Suprapubic skin (tissue), 4 donors: Measurements from ENCODE around the gene TAF3. TPM values are rescaled to one million over a fixed set of nuclear protein-coding genes. Genes with fewer than 3 reads are reported as not detected.

Experiments
- DNase-seq, 2 donors: peaks; one replicate each; pipeline ENCODE4 v3.0.0-alpha.2; 2019; ENCODE audit warnings: low spot score in 2 of 2
- H3K27ac ChIP-seq: fragments of 200-600 bp; sonication (generic); one replicate; pipeline ENCODE4 v1.5.1; 2019
- H3K27me3 ChIP-seq: fragments of 200-600 bp; sonication (generic); one replicate; pipeline ENCODE4 v1.5.1; 2019
- H3K36me3 ChIP-seq: fragments of 200-600 bp; sonication (generic); one replicate; pipeline ENCODE4 v1.5.1; 2019
- H3K4me1 ChIP-seq: fragments of 200-600 bp; sonication (generic); one replicate; pipeline ENCODE4 v1.5.1; 2019
- H3K4me3 ChIP-seq: fragments of 200-600 bp; sonication (generic); one replicate; pipeline ENCODE4 v1.5.1; 2019; ENCODE audit warnings: mild to moderate bottlenecking
- H3K9me3 ChIP-seq: fragments of 200-600 bp; sonication (generic); one replicate; pipeline ENCODE4 v1.5.1; 2019
- CTCF ChIP-seq, 2 donors: fragments of 200-600 bp in 1 of 2; fragments of 450-650 bp in 1 of 2; sonication (generic) in 1 of 2; IDR thresholded peaks; one replicate each; pipeline ENCODE4 v1.5.1; 2016 to 2019; ENCODE audit warnings: antibody characterized with exemption in 2 of 2, mild to moderate bottlenecking in 1 of 2, moderate library complexity in 1 of 2
- EP300 ChIP-seq: sonication (generic); formaldehyde crosslinking; IDR thresholded peaks from one replicate; pipeline ENCODE4 v1.6.1; 2017; ENCODE audit warnings: antibody characterized with exemption
- POLR2A ChIP-seq, 2 donors: fragments of 450-650 bp; IDR thresholded peaks; one replicate each; pipeline ENCODE4 v1.6.1; 2017; ENCODE audit warnings: antibody characterized with exemption in 2 of 2, mild to moderate bottlenecking in 2 of 2, moderate library complexity in 2 of 2
- POLR2AphosphoS5 ChIP-seq, 3 donors: sonication (generic); formaldehyde crosslinking; IDR thresholded peaks; one replicate each; pipeline ENCODE4 v1.6.1; 2017; ENCODE audit warnings: antibody characterized with exemption in 3 of 3
- WGBS: methylation state at CpG from one replicate; pipeline ENCODE4 v1.1.5; 2018; 5-methylcytosine and 5-hydroxymethylcytosine counted together
- total RNA-seq, 4 donors: library from RNA; depleted of rRNA; stranded (reverse); fragments of >200 nt; gene quantifications; one replicate each; pipeline ENCODE4 v1.1.0, GENCODE V29; 2016

The TAF3 gene
- total RNA-seq, 4 donors from 2014 or later = 5.6 to 13.3 (median 10.3) TPM

GRCh38 chr10:7941576-7941975, 123.3 kb downstream of the TAF3 start:
- H3K4me1 ChIP-seq = no peaks in the 10 kb centered on the region
- H3K27me3 ChIP-seq = no peaks in the 10 kb centered on the region
- H3K9me3 ChIP-seq = peaks cover 7% of the 10 kb centered on the region
- DNase-seq = no peak
- H3K4me3 ChIP-seq = no peak overlapping the region
- TF ChIP-seq CTCF (IDR thresholded peaks at IDR 0.05) (no peak), EP300 (no peak), POLR2AphosphoS5 (IDR thresholded peaks at IDR 0.05) (no peak), POLR2A (IDR thresholded peaks at IDR 0.05) (no peak)
- no peak overlapping the region for H3K27ac ChIP-seq
- H3K36me3 ChIP-seq = no peaks in the 10 kb centered on the region
- WGBS = 93% methylated on average over 6 of the region's 6 CpGs

- Histone ChIP-seq H3K36me3 (no peaks in the 10 kb centered on the region), H3K4me3 (no peak overlapping the region), H3K27me3 (no peaks in the 10 kb centered on the region), H3K4me1 (no peaks in the 10 kb centered on the region), H3K9me3 (peaks cover 7% of the 10 kb centered on the region), H3K27ac (no peak overlapping the region)
- DNase-seq = no peak
- 92% methylated on average over 4 of the region's 4 CpGs for WGBS
- no peak for TF ChIP-seq CTCF (IDR thresholded peaks at IDR 0.05)
- TF ChIP-seq POLR2A (IDR thresholded peaks at IDR 0.05) = no peak
- TF ChIP-seq POLR2AphosphoS5 (IDR thresholded peaks at IDR 0.05) = no peak
- TF ChIP-seq EP300 = no peak
These were observed 124.0 kb downstream of the TAF3 start for GRCh38 chr10:7942316-7942715.

- H3K27me3 ChIP-seq = no peaks in the 10 kb centered on the region
- no peak for TF ChIP-seq EP300
- TF ChIP-seq CTCF (IDR thresholded peaks at IDR 0.05) = no peak
- no peak for TF ChIP-seq POLR2A (IDR thresholded peaks at IDR 0.05)
- TF ChIP-seq POLR2AphosphoS5 (IDR thresholded peaks at IDR 0.05) = no peak
- no peaks in the 10 kb centered on the region for H3K36me3 ChIP-seq
- no peak overlapping the region for H3K4me3 ChIP-seq
- H3K4me1 ChIP-seq = no peaks in the 10 kb centered on the region
- WGBS = 92% methylated on average over 11 of the region's 11 CpGs
- H3K9me3 ChIP-seq = peaks cover 7% of the 10 kb centered on the region
- H3K27ac ChIP-seq = no peak overlapping the region
- DNase-seq = no peak
These were observed 124.6 kb downstream of the TAF3 start for GRCh38 chr10:7942859-7943258.

- TF ChIP-seq POLR2AphosphoS5 (IDR thresholded peaks at IDR 0.05) (no peak), POLR2A (IDR thresholded peaks at IDR 0.05) (no peak), CTCF (IDR thresholded peaks at IDR 0.05) (no peak), EP300 (no peak)
- Histone ChIP-seq H3K4me3 (no peak overlapping the region), H3K27ac (no peak overlapping the region), H3K36me3 (no peaks in the 10 kb centered on the region), H3K4me1 (no peaks in the 10 kb centered on the region), H3K9me3 (peaks cover 7% of the 10 kb centered on the region), H3K27me3 (no peaks in the 10 kb centered on the region)
- DNase-seq = no peak
- 49% methylated on average over 2 of the region's 2 CpGs for WGBS
These were observed 125.8 kb downstream of the TAF3 start for GRCh38 chr10:7944215-7944480.

- H3K36me3 ChIP-seq = no peaks in the 10 kb centered on the region
- no peak overlapping the region for H3K27ac ChIP-seq
- H3K27me3 ChIP-seq = no peaks in the 10 kb centered on the region
- TF ChIP-seq CTCF (IDR thresholded peaks at IDR 0.05) = no peak
- TF ChIP-seq POLR2AphosphoS5 (IDR thresholded peaks at IDR 0.05) = no peak
- TF ChIP-seq EP300 = no peak
- no peak for TF ChIP-seq POLR2A (IDR thresholded peaks at IDR 0.05)
- peaks cover 5% of the 10 kb centered on the region for H3K9me3 ChIP-seq
- no peak for DNase-seq
- no peak overlapping the region for H3K4me3 ChIP-seq
- H3K4me1 ChIP-seq = no peaks in the 10 kb centered on the region
These were observed 126.2 kb downstream of the TAF3 start for GRCh38 chr10:7944537-7944936.
